Measurements from ENCODE around the gene TTC39C. TPM values are rescaled to one million over a fixed set of nuclear protein-coding genes. Genes with fewer than 3 reads are reported as not detected.

TTC39C gene
- total RNA-seq, 1 experiment from 2014 or later = 24.7 TPM

GRCh38 chr18:24053211-24053610, 38.7 kb downstream of the TTC39C start:
- ATAC-seq (no peak), DNase-seq (no peak)
- no peak overlapping the region for H3K4me2 ChIP-seq (ENCODE audit: low read length)
- H4K20me1 ChIP-seq (ENCODE audit: low read length) = peaks cover 3% of the 10 kb centered on the region; the same call in 1 of the 2 replicates
- no peaks in the 10 kb centered on the region for H3K27me3 ChIP-seq (ENCODE audit: low read length)
- BruUV-seq (replicated peaks) = no TSS peak
- H2AFZ ChIP-seq (ENCODE audit: low read length) = no peak overlapping the region
- H3K9me3 ChIP-seq (ENCODE audit: low read length) = no peaks in the 10 kb centered on the region
- H3F3A ChIP-seq (ENCODE audit: low read length, unreplicated experiment) = no peaks in the 10 kb centered on the region
- TF ChIP-seq CTCF (conservative IDR thresholded peaks at IDR 0.05; ENCODE audit: low read depth, low read length) (no peak), EZH2 (IDR thresholded peaks at IDR 0.05; ENCODE audit: low read length, unreplicated experiment) (no peak), EZH2phosphoT487 (IDR thresholded peaks at IDR 0.05; ENCODE audit: borderline replicate concordance, low read length) (no peak)
- no peaks in the 10 kb centered on the region for H3K9me2 ChIP-seq (replicated peaks; ENCODE audit: low read length)
- ChIA-PET POLR2A (ENCODE audit: unreplicated experiment) (no interaction called here), CTCF (no interaction called here)
- H3K9ac ChIP-seq (ENCODE audit: low read length) = no peak overlapping the region
- peaks cover 22% of the 10 kb centered on the region for H3K4me1 ChIP-seq (ENCODE audit: insufficient read depth, low read length)
- H3K27ac ChIP-seq (ENCODE audit: low read length) = no peak overlapping the region
- H3K36me3 ChIP-seq (ENCODE audit: low read depth, low read length) = no peaks in the 10 kb centered on the region
- H3K79me2 ChIP-seq (ENCODE audit: low read length) = peaks cover 27% of the 10 kb centered on the region
- intact Hi-C loops (cut with micrococcal nuclease) = loop anchor here (5.0 kb wide), 1 partner anchor 64 kb away; no protein-coding TSS in a partner anchor
- no peak overlapping the region for H3K4me3 ChIP-seq (ENCODE audit: low read length)

GRCh38 chr18:24054130-24054529, 39.6 kb downstream of the TTC39C start:
- BruUV-seq (replicated peaks) = no TSS peak
- no peak overlapping the region for H3K9ac ChIP-seq (ENCODE audit: low read length)
- no peak overlapping the region for H2AFZ ChIP-seq (ENCODE audit: low read length)
- H3F3A ChIP-seq (ENCODE audit: low read length, unreplicated experiment) = no peaks in the 10 kb centered on the region
- peaks cover 27% of the 10 kb centered on the region for H3K79me2 ChIP-seq (ENCODE audit: low read length)
- ATAC-seq (no peak), DNase-seq (no peak)
- no peak overlapping the region for H3K4me3 ChIP-seq (ENCODE audit: low read length)
- no peak overlapping the region for H3K4me2 ChIP-seq (ENCODE audit: low read length)
- CTCF ChIA-PET = no interaction called here
- POLR2A ChIA-PET (ENCODE audit: unreplicated experiment) = no interaction called here
- no peaks in the 10 kb centered on the region for H3K36me3 ChIP-seq (ENCODE audit: low read depth, low read length)
- no peaks in the 10 kb centered on the region for H3K27me3 ChIP-seq (ENCODE audit: low read length)
- TF ChIP-seq CTCF (conservative IDR thresholded peaks at IDR 0.05; ENCODE audit: low read depth, low read length) = no peak
- TF ChIP-seq EZH2 (IDR thresholded peaks at IDR 0.05; ENCODE audit: low read length, unreplicated experiment) = no peak
- TF ChIP-seq EZH2phosphoT487 (IDR thresholded peaks at IDR 0.05; ENCODE audit: borderline replicate concordance, low read length) = no peak
- intact Hi-C loops (cut with micrococcal nuclease) = loop anchor here (5.0 kb wide), 1 partner anchor 63 kb away; no protein-coding TSS in a partner anchor
- no peaks in the 10 kb centered on the region for H3K9me2 ChIP-seq (replicated peaks; ENCODE audit: low read length)
- peaks cover 3% of the 10 kb centered on the region; the same call in 1 of the 2 replicates for H4K20me1 ChIP-seq (ENCODE audit: low read length)
- H3K9me3 ChIP-seq (ENCODE audit: low read length) = no peaks in the 10 kb centered on the region
- peaks cover 22% of the 10 kb centered on the region for H3K4me1 ChIP-seq (ENCODE audit: insufficient read depth, low read length)
- H3K27ac ChIP-seq (ENCODE audit: low read length) = no peak overlapping the region

GRCh38 chr18:24055009-24055804, 40.7 kb downstream of the TTC39C start:
- no peak overlapping the region for H3K4me2 ChIP-seq (ENCODE audit: low read length)
- CTCF ChIA-PET = no interaction called here

More at GRCh38 chr18:24055009-24055804, 40.7 kb downstream of the TTC39C start:
- no peaks in the 10 kb centered on the region for H3F3A ChIP-seq (ENCODE audit: low read length, unreplicated experiment)
- H3K27me3 ChIP-seq (ENCODE audit: low read length) = no peaks in the 10 kb centered on the region
- intact Hi-C loops (cut with micrococcal nuclease) = no loop called here
- H3K9ac ChIP-seq (ENCODE audit: low read length) = no peak overlapping the region
- POLR2A ChIA-PET (ENCODE audit: unreplicated experiment) = no interaction called here
- no peak for TF ChIP-seq EZH2phosphoT487 (IDR thresholded peaks at IDR 0.05; ENCODE audit: borderline replicate concordance, low read length)
- no peak for TF ChIP-seq EZH2 (IDR thresholded peaks at IDR 0.05; ENCODE audit: low read length, unreplicated experiment)
- TF ChIP-seq CTCF (conservative IDR thresholded peaks at IDR 0.05; ENCODE audit: low read depth, low read length) = no peak
- peaks cover 27% of the 10 kb centered on the region for H3K79me2 ChIP-seq (ENCODE audit: low read length)
- no TSS peak for BruUV-seq (replicated peaks)
- no peaks in the 10 kb centered on the region for H3K36me3 ChIP-seq (ENCODE audit: low read depth, low read length)
- no peak overlapping the region for H2AFZ ChIP-seq (ENCODE audit: low read length)
- no peak overlapping the region for H3K4me3 ChIP-seq (ENCODE audit: low read length)
- H3K9me3 ChIP-seq (ENCODE audit: low read length) = no peaks in the 10 kb centered on the region
- peaks cover 22% of the 10 kb centered on the region for H3K4me1 ChIP-seq (ENCODE audit: insufficient read depth, low read length)
- no peak for DNase-seq
- no peaks in the 10 kb centered on the region for H3K9me2 ChIP-seq (replicated peaks; ENCODE audit: low read length)
- no peak overlapping the region for H3K27ac ChIP-seq (ENCODE audit: low read length)
- peaks cover 3% of the 10 kb centered on the region; the same call in 1 of the 2 replicates for H4K20me1 ChIP-seq (ENCODE audit: low read length)
- ATAC-seq = no peak

Measured in PC-3 (cell line).